GM10266 (cell line): ENCODE results near the gene GPM6B.

Experiments used
- DNase-seq: peaks from one replicate; pipeline ENCODE4 v3.0.0; 2012; ENCODE audit errors: extremely low spot score
- TF ChIP-seq, protein P1 (sequence below): IDR thresholded peaks from 2 replicates; pipeline ENCODE4 v1.5.1; 2012; ENCODE audit warnings: mild to moderate bottlenecking, low read depth; ENCODE audit not compliant: control insufficient read depth, insufficient read depth; ENCODE audit errors: missing control alignments

Gene GPM6B

DNA sequence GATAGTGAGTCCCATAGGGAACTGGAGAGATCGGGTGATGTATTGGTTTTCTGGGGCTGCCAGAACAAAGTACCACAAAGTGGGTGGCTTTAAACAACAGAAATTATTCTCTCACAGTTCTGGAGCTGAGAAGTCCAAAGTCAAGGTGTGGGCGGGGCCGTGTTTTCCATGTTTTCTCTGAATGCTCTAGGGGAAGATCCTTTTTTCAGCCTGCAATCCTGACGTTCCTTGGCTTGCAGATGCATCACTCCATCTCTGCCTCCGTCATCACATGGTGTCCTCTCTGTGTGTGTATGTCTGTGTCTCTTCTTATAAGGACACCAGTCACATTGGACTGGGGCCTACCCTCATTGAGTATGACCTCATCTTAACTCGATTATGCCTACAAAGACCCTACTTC lies 7.9 kb upstream of the GPM6B start:
- DNase-seq: no peak
- TF ChIP-seq, protein P1, sequence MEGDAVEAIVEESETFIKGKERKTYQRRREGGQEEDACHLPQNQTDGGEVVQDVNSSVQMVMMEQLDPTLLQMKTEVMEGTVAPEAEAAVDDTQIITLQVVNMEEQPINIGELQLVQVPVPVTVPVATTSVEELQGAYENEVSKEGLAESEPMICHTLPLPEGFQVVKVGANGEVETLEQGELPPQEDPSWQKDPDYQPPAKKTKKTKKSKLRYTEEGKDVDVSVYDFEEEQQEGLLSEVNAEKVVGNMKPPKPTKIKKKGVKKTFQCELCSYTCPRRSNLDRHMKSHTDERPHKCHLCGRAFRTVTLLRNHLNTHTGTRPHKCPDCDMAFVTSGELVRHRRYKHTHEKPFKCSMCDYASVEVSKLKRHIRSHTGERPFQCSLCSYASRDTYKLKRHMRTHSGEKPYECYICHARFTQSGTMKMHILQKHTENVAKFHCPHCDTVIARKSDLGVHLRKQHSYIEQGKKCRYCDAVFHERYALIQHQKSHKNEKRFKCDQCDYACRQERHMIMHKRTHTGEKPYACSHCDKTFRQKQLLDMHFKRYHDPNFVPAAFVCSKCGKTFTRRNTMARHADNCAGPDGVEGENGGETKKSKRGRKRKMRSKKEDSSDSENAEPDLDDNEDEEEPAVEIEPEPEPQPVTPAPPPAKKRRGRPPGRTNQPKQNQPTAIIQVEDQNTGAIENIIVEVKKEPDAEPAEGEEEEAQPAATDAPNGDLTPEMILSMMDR: no peak

DNA sequence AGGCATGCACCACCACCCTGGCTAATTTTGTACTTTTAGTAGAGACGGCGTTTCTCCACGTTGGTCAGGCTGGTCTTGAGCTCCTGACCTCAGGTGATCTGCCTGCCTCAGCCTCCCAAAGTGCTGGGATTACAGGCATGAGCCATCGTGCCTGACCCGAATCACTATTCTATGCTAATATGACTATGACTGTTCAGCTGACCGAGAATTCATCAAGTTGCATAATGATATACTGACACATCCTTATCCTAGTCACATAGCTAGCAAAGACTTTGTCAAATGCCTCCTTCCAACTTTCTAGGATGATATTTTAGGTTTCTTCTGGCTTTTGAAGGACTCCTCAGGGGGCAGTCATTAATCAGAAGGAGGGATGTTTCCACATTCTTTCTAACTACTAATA lies 4.8 kb upstream of the GPM6B start:
- DNase-seq: no peak
- TF ChIP-seq, protein P1: no peak

DNA sequence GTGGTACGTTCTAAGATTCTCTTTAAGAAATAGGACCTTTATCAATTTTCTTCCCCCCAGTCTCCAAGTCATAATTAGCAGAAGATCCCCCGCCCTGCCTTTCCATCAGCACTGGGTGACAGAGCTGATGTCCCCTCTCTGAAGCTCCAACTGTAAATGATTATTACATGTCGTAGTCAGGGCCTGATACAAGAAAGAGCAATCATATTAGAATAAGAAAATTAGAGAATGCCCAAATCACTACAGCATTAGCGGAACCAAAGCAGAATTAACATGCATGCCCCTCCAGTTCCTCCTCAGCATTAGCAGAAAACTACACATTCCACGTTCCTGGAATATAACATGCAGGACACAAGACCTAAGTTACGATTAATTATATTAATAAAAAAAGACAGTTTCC lies 717 bp downstream of the GPM6B start:
- TF ChIP-seq, protein P1: no peak
- no peak for DNase-seq

DNA sequence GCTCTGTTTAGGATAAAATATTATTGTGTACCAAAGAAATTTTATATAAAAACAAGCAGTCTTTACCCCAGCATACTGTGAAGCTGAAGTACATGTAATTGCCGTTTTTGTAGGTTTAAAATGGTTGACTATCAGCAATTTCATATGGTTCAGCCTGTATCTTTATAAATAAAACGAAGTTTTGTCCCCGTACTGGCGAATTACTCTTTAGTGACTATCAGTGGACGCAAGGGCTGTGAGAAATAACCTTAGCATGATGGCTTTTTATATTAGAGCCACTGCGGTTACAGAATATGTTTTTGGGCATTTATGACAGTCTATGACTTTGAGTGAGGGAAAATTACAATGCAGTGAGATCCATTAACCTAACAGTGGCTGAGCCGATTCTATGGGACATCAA lies 1.2 kb downstream of the GPM6B start:
- TF ChIP-seq, protein P1: no peak
- no peak for DNase-seq

DNA sequence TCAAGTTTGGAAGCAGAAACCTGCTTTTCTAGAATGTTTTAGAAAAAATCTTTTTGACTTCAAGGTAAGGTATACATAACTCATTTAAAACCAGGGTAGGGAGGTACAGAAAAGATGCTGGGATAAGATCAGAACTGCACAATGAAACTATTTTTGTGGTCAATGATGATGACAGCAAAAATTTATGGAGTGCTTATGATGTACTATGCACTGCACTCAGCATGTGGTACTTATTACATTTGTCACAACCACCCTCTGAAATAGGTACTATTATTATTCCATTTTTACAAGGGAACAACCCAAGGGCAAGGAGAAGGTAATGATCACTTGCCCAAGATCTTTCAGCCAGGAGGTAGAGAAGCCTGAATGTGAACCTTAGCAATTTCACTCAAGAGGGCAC lies 8.0 kb downstream of the GPM6B start:
- TF ChIP-seq, protein P1: no peak
- no peak for DNase-seq

DNA sequence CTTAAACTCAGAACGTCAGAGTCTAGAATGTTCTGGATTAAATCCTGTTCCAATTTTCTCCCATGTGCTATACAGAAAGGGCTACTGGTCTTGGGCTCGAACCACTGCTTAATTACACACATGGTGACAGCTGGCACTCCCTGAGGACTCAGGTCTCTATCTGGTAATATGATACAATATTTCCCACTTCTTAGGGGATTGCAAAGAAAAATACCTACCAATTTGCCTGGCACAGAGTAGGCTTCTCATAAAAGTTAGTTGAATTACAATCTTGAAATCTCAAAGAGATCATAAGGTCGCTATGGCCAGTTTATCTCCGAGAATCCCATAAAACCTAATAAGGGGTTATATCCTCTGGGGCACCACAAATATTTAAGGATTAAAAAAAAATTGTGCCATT lies 8.6 kb downstream of the GPM6B start:
- TF ChIP-seq, protein P1: no peak
- DNase-seq: no peak

DNA sequence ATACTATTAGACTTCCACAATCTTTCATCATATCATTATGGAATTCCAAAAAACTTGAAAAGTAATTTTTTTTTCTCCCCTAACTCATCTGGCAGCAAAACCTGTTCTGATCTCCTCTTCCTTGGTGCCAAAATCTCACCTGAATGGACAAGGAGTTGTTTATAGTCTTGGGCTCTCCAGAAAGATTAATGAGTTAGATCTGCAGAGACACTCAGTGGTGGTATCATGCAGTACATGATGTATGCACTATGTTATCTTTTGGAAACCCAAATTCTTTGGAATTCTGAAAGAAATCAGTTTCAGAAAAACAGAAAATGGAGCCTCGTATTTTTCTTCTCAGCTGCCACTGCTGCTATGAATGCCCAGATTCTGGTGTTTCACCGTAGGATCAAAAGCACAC lies 11.7 kb downstream of the GPM6B start:
- TF ChIP-seq, protein P1: no peak
- DNase-seq: no peak
